KBM-7 (cell line): ENCODE measurements around the gene SLC6A17.

ENCODE experiments used
- DNase-seq: peaks from one replicate; pipeline ENCODE4 v3.0.0-alpha.2; 2015
- in situ Hi-C: fragments of 300-500 bp; cut with MboI; formaldehyde crosslinking; loops from 2 replicates; pipeline ENCODE4 v1.14.3; 2020; ENCODE audit warnings: low sequenced_read_pairs, low pct_unique_long_range_greater_than_20kb, mixed read lengths

Gene SLC6A17

DNA sequence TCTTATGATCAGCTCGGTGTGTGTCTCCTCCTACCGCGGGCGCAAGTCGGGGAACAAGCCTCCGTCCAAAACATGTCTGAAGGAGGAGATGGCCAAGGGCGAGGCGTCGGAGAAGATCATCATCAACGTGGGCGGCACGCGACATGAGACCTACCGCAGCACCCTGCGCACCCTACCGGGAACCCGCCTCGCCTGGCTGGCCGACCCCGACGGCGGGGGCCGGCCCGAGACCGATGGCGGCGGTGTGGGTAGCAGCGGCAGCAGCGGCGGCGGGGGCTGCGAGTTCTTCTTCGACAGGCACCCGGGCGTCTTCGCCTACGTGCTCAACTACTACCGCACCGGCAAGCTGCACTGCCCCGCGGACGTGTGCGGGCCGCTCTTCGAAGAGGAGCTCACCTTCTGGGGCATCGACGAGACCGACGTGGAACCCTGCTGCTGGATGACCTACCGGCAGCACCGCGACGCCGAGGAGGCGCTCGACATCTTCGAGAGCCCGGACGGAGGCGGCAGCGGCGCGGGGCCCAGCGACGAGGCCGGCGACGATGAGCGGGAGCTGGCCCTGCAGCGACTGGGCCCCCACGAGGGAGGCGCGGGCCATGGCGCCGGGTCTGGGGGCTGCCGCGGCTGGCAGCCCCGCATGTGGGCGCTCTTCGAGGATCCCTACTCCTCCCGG lies 61.3 kb downstream of the SLC6A17 start:
- DNase-seq = no peak
- in situ Hi-C loops = loop anchor here (25.0 kb wide), 1 partner anchor 101 kb away; no protein-coding TSS in a partner anchor

DNA sequence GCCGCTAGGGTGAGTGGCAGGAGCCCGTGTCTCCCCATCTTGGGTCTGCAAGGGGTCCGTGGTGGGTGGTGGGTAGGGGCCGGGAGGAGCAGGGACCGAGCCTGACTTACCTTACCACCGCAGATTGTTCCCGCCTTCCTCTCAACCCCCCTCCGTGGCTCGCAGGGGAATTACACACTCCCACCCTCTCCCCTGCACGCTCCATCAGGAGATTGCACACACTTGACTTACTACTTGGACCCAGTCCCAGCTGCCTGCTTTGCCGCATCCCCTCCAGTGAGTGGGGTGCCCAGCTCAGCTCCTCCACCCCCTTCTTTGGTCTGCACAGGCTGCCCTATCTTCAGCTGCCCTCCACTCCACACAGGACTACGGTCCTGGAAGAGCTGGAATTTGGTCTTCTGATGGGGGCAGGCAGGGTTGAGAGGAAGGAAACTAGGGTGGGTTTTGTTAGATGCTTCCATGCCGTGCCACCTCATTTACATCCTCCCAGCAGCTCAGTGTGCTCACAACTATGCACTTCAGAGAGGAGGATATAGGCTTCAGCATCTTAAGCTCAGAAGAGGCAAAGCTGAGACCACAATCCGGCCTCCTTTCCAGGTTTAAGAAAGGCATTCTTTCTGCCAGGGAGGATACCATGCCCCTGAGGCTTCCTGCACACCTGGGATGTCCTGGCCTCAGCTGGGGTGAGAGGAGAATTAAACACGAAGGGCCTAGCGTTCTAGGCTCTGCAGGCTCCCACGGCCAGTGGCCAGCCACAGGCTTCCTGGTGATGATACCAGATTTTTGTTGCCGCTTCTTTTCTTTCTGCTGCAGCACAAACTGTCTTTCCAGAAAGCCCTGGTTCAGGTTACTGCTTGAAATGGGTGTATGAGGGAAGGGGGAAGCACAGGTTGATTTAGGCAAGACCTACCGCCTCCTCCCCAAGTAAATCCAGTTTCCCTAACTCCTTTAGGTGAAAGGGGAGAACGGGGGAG lies 62.2 kb downstream of the SLC6A17 start:
- peak; percentile 15 for DNase-seq
- in situ Hi-C loops = loop anchor here (25.0 kb wide), 1 partner anchor 100 kb away; no protein-coding TSS in a partner anchor

DNA sequence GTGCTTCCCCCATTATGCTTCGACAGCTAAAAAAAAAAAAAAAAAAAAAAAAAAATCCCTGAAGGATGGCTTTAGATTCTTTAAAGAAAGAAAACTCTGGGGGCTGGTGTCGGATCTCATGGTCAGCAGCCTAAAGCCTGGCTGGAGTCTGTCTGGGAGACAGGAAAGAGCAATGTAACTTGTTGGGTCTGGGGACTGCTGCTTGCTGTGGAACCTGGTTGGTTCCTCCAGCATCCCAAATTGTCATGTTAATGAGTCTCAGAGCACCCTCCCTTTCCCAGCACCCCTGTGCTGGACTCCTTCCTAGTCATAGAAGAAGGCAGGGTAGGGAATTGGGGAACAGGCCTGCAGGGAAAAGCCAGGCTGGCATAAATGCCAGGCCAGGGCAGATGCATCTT lies 62.8 kb downstream of the SLC6A17 start:
- in situ Hi-C loops = loop anchor here (25.0 kb wide), 1 partner anchor 99 kb away; no protein-coding TSS in a partner anchor
- DNase-seq = no peak

DNA sequence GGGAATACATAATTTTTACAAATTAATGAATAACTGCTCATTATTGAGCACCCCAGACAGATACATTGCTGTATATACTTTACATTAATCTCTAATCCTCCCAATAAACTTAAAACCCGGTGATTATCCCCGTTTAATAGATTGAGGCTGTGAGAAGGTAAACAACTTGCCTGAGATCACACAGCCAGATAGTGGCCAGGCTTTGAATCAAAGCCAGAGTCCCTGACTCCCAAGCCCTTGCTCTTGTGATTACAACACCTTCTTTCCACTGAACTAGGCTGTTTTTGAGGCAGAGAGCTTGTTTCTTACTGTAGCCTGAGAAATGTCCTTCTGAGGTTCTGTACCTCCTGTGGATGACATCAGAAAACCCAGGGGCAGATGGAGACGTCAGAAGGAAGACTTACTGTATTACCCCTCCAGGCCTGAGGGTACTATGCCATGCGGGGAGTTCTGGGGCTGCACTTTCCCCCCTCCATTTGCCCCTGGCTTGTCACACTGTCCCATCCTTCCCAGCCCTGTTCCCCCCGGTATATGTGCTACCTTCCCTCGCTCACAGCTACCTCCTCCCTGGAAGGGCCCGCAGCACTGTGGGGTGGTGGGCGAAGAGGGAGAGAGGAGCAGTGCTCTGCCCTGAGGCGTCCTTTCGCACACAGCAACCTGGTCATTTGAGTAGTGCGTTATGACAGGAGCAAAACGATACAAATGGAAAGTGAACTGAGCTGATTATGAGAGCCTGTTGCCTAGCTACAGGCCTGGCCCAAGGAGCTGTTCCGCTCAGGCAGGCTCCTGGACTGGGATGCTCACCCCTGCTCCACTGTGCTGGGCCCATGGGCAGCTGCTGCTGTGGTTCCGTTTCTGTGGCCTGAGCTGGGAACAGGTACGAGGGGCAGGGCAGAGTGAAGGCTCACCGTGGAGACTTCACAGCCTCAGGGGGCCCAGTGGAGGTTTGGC lies 64.4 kb downstream of the SLC6A17 start:
- no peak for DNase-seq
- in situ Hi-C loops = loop anchor here (25.0 kb wide), 1 partner anchor 98 kb away; no protein-coding TSS in a partner anchor

DNA sequence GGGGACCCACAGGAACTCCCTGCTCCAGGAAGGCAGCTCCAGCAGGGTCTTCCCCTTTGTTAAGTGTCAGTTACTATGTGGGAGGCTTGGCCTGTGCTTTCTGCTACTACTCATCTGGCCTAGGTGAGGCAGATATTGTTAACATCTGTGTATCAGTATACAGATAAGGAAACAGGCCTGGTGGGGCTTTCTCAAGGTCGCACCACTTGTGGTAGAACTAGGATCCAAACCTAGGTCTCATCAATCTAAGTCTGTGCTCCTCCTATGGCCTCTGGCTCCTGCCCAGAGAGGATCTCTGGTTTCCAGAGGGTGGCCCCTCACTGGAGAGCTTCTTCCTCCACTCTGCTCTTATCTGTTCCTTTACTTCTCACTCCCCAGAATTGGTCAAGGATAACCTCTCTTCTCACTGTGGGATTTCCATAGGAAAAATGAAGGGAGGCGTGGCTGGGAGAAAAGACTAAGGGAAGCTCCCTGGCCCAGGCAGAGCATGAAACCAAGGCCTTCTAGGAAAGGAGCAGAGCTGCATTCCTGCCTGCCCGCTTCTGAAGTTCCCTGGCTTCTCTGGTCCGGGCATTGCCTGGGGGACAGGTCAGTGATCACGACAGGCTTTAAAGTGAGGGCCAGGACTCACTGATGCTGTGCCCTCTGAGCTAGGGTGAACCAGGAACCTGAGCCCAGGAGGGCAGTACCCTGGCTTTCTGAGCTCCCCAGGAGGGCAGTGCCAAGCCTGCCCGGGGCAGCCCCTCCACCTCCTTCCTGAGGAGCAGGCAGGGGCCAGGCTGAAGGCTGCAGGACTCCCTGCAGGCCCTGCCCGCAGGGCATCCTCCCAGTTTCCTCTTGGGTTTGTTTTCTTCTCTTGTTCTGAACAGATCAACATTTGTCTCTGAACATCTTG lies 65.6 kb downstream of the SLC6A17 start:
- in situ Hi-C loops = loop anchor here (25.0 kb wide), 1 partner anchor 96 kb away; no protein-coding TSS in a partner anchor

DNA sequence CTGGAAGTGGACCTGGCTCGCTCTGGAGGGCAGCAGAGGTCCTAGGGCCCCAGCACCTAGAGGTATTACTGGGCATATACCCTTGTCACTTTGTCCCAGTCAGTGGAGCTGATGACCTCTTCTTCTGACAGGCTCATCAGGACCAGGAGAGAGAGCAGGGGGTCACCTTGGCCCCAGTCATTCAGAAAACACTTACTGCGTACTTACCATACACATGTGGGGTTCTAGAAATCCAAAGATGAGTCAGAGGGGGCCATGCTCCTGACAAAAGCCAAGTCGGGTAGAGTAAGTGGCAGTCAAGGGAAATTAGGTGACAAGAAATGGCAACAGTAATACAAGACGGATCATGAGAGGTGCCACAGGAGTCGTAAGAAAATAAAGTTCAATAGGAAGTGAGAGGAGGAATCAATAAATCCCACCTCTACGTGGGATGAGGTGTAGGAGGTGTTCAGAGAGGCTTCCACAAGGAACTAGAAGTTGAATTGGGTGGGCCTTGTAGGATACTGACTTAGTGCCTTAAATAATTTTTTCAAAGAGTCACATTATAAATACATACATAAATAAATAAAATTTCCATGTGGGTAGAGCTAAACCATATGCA lies 66.7 kb downstream of the SLC6A17 start:
- in situ Hi-C loops = loop anchor here (25.0 kb wide), 1 partner anchor 95 kb away; no protein-coding TSS in a partner anchor
- no peak for DNase-seq

More for the DNA sequence above, 65.6 kb downstream of the SLC6A17 start:
- no peak for DNase-seq

DNA sequence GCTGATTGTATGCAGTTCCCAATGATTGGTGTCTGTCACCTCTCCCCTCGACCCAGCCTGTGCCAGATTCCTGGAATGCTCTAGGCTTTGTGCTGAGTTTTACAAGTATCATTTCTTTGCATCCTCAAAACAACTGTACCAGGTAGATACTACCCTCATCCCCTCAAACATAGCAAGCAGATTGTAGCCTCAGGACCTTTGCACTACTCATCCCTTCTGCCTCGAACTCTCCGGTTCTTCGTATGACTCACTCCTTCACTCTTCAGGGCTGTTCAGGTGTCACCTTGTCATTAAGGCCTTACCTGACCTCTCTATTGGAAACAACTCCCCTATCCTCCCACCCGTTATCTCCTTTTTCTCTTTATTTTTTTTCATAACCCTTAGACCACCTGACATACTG lies 67.8 kb downstream of the SLC6A17 start:
- in situ Hi-C loops = loop anchor here (25.0 kb wide), 1 partner anchor 94 kb away; no protein-coding TSS in a partner anchor
- no peak for DNase-seq

DNA sequence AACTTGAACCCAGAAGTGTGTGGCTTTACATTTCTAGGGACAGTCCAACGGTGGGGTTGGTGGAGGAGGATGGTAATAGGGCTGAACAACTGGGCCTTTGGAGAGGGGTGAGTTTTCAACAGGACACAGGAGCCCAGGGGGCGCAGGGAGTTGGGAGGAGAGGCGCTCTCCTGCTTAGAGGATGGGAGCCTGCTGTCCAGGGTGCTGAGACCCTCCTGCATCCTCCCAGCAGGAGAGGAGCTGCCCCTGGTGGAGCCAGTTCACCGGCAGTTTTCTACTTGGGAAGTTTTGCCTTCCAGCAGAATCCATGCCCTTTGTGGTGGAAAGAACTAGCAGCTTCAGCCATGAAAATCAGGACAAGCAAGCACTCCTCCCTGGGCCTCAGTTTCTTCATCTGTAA lies 68.4 kb downstream of the SLC6A17 start:
- no peak for DNase-seq
- in situ Hi-C loops = loop anchor here (25.0 kb wide), 1 partner anchor 94 kb away; no protein-coding TSS in a partner anchor

DNA sequence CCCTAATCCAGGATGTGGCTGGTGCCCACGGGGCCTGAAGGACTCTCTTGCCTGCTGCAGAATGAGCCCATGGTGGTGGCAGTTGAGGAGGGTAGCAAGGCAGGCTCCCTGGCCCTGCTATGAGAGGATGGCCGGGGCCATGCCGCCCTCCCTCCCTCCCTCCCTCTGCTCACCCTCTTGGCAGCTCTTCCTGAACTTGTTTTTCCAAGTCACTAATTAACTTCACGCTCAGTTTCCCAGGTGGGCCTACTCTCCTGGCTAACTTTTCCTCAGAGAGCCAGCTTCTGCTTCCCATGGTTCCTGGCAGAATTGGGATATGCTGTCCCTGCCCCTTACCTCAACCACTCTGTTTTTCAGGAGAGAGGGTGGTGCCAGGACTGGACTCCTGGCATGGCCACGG lies 70.0 kb downstream of the SLC6A17 start:
- no peak for DNase-seq
- in situ Hi-C loops = loop anchor here (25.0 kb wide), 1 partner anchor 92 kb away; no protein-coding TSS in a partner anchor

DNA sequence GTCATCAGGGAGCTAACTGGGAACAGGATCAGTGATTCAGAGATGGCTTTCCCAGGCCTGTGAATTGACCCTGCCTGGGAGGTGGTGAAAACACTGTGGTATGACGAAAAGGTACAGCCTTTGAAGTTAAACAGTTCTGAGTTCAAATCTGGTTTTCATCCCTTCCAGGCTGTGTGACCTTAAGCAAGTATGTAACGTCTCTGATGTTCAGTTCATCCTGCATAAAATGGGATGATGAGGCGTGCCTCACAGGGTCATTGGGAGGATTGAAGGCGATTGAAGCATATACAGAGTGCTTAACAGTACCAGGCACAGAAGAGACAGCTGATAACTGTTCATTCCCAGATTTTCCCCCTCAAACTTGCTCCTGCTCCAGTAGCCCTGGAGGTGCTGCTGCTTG lies 70.8 kb downstream of the SLC6A17 start:
- in situ Hi-C loops = loop anchor here (25.0 kb wide), 1 partner anchor 91 kb away; no protein-coding TSS in a partner anchor
- no peak for DNase-seq

DNA sequence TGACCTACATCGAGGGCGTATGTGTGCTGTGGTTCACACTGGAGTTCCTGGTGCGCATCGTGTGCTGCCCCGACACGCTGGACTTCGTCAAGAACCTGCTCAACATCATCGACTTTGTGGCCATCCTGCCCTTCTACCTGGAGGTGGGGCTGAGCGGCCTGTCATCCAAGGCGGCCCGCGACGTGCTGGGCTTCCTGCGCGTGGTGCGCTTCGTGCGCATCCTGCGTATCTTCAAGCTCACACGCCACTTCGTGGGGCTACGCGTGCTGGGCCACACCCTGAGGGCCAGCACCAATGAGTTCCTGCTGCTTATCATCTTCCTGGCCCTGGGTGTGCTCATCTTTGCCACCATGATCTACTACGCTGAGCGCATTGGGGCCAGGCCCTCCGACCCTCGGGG lies 72.8 kb downstream of the SLC6A17 start:
- DNase-seq = no peak
- in situ Hi-C loops = loop anchor here (25.0 kb wide), 1 partner anchor 89 kb away; no protein-coding TSS in a partner anchor

DNA sequence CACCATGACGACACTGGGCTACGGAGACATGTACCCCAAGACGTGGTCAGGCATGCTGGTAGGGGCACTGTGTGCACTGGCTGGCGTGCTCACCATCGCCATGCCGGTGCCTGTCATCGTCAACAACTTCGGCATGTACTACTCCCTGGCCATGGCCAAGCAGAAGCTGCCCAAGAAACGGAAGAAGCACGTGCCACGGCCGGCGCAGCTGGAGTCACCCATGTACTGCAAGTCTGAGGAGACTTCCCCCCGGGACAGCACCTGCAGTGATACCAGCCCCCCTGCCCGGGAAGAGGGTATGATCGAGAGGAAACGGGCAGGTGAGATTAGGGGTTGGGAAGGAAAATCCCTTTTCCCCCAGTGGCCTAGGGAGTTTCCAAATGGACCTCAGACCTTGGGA lies 73.3 kb downstream of the SLC6A17 start:
- in situ Hi-C loops = loop anchor here (25.0 kb wide), 1 partner anchor 89 kb away; no protein-coding TSS in a partner anchor
- DNase-seq = no peak

DNA sequence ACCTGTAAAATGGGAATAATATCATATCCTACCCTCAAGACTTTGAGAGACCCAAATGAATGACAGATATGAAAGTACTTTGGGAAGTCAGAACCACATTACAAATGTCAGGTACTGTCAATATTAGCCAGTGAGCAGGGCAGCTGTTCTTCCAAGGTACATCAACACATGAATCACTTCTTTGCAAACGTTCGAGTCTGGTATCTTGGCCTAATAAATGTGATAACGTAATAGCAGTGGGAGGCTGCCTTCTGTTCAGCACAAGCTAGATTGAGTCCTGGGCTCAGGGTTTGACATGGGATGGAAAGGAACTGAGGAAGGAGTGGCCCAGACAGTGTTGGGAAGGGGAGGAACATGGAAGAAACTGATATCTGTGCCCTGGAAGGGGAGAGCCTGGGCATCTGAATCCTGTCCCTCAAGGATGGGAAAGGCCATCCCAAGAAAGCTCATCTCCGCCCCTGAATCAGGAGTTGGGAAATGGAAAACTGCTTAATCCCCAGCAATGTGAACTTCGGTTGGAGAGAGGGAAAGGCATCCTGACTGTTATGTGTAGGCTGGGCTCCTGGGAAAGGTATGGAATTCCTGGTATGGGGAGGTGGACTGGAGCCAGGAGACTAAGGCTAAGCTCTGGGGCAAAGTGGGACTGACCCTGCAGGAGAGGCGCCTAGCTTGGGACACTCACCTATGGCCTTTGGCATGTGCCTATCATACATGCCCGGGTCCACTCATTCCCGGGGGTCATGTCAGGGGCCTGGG lies 74.1 kb downstream of the SLC6A17 start:
- no peak for DNase-seq
- in situ Hi-C loops = loop anchor here (25.0 kb wide), 1 partner anchor 88 kb away; no protein-coding TSS in a partner anchor

DNA sequence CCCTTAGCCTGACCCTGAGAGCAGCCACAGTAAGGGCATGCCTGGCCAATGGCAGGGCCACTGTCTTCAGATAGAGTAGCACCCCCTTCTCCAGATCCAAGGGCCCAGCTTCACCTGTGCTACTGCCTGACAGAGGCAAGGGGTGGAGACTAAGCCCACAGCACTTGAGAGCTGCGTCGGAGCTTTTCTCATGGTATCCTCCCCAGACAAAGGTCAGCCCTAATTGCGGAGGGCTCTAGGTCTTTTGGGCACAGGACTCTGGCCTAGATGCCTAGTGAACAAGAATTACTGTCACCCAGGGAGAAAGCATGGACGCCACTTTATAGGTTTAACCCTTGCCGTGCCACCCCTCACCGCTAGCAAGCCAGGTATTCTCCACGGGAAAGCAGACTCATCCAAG lies 74.9 kb downstream of the SLC6A17 start:
- DNase-seq = no peak
- in situ Hi-C loops = no loop called here

DNA sequence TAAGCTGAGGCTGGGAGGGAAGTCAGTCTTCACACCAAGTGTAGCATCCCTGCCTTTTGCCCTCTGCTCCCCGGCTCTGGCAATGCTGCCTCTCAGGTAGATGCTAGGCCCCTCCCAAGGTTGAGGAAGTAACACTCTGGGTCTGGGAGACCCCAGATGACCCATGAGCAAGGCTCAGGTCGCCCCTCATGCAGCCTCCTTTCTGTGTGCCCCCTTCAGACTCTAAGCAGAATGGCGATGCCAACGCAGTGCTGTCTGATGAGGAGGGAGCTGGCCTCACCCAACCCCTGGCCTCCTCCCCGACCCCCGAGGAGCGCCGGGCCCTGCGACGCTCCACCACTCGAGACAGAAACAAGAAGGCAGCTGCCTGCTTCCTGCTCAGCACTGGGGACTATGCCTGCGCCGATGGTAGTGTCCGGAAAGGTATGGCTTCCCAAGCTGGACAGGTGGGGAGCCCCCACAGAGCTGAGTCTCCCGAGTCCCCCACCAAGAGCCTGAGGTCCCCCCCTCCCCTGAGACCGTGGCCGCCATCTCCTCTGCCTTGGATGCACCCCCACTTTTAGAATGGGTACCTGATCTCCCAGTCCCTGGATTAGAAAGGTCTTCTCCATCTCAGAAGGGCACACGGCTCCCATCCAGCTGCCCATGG lies 75.6 kb downstream of the SLC6A17 start:
- in situ Hi-C loops = no loop called here
- DNase-seq = no peak

DNA sequence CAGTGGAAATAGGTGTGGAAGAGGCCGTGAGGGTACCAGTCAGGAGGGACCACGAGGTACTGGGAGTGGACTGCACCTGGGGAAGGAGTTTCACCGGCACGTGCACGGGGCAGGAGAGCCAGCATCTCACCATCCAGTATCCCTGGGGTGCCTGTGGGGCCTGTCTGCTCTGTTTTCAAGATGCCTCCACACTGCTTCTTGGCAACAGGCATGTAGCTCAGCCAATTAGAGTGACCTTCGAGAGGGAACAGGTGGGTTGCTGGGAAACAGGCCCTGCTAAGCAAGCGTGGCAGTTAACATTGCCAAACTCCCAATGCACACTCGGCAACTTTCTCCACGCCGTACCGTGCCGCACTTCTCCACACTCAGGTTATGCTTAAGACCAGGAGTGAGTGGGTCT lies 77.5 kb downstream of the SLC6A17 start:
- in situ Hi-C loops = no loop called here
- no peak for DNase-seq
